Measurements from ENCODE around the gene MRPS18C.

- TF ChIP-seq, protein P1, sequence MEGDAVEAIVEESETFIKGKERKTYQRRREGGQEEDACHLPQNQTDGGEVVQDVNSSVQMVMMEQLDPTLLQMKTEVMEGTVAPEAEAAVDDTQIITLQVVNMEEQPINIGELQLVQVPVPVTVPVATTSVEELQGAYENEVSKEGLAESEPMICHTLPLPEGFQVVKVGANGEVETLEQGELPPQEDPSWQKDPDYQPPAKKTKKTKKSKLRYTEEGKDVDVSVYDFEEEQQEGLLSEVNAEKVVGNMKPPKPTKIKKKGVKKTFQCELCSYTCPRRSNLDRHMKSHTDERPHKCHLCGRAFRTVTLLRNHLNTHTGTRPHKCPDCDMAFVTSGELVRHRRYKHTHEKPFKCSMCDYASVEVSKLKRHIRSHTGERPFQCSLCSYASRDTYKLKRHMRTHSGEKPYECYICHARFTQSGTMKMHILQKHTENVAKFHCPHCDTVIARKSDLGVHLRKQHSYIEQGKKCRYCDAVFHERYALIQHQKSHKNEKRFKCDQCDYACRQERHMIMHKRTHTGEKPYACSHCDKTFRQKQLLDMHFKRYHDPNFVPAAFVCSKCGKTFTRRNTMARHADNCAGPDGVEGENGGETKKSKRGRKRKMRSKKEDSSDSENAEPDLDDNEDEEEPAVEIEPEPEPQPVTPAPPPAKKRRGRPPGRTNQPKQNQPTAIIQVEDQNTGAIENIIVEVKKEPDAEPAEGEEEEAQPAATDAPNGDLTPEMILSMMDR (IDR thresholded peaks at IDR 0.05): peak in 1 of 12 donors; percentile 13
- peak; percentile 76 to 97 for TF ChIP-seq POLR2A (IDR thresholded peaks at IDR 0.05)
Measured at GRCh38 chr4:83484500-83485461, 28.9 kb downstream of the MRPS18C start, which contains the start of gene ABRAXAS1.

All from heart left ventricle (tissue), 13 donors.